ENCODE results near the gene MS4A10.
"Not testable (repeated sequence)": the region's sequence is repeated elsewhere in the genome, so short reads cannot be mapped to it uniquely, and the experiment has no call there.

The MS4A10 gene

DNA sequence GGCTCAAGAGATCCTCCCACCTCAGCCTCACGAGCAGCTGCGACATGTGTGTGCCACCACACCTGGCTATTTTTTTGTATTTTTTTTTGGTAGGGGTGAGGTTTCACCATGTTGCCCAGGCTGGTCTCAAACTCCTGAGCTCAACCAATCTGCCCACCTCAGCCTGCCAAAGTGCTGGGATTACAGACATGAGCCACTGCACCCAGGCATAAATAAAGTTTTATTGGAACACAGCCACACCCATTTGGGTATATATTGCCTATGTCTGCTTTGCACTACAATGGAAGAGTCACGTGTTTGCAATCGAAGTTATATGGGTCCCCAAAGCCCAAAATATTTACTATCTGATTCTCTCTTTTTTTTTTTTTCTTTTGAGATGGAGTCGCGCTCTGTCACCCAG is 30.2 kb upstream of the MS4A10 start:
- Histone ChIP-seq H3K27me3 (ENCODE audit: control insufficient read depth, insufficient read depth, low read length) (no peaks in the 10 kb centered on the region), H3K36me3 (ENCODE audit: control insufficient read depth, insufficient read depth, low read length) (no peaks in the 10 kb centered on the region), H3K27ac (ENCODE audit: low read depth, low read length) (no peak overlapping the region), H3K4me1 (ENCODE audit: control insufficient read depth, insufficient read depth, low read length) (no peaks in the 10 kb centered on the region), H3K4me3 (ENCODE audit: low read depth, low read length) (no peak overlapping the region), H3K9ac (ENCODE audit: low read depth, low read length) (no peak overlapping the region), H3K9me3 (ENCODE audit: control insufficient read depth, insufficient read depth, low read length) (no peaks in the 10 kb centered on the region)

DNA sequence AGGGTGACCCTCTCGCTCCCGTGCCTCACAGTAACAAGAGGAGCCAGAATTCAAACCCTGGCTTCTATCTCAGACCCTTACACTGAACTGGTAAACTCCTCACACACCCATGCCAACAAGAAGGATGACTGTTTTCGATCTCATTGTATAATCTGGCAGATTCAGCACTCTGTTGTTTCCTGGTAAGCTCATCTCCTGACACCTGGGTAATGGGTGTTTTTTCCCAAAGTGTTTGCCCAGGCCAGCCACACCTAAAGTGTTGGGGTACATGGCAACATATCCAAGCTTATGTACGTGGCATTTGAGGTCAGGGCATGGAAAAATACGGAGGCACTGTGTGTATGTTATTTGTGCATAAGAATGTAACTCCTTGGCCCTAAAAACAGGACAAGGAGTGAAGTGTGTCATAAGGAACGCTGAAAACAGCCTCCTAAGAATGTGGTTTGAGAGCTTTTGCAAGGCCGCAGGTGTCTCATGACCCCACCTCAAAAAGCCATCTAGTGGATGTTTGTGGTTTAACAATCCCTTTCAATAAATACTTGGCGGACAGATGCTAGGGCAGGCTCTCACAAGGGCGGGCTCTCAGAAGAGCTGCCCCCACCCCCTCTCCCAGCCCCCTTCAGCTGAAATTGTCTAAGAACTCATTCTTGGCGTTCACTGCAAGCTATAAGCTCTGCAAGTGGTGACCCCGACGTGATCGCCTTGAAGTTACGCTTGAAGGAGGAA is 28.7 kb upstream of the MS4A10 start, which contains the start of gene MS4A15:
MS4A15 (plus strand) TSS at position 561 of the 726 bp plus-strand sequence. CDS start 6,867 bp downstream, outside the sequence.
- Histone ChIP-seq H3K4me3 (ENCODE audit: low read depth, low read length) (no peak within 1 kb of the TSS), H3K36me3 (ENCODE audit: control insufficient read depth, insufficient read depth, low read length) (no peaks in the 10 kb centered on the region), H3K27ac (ENCODE audit: low read depth, low read length) (no peak within 1 kb of the TSS), H3K9me3 (ENCODE audit: control insufficient read depth, insufficient read depth, low read length) (no peaks in the 10 kb centered on the region), H3K4me1 (ENCODE audit: control insufficient read depth, insufficient read depth, low read length) (no peaks in the 10 kb centered on the region), H3K27me3 (ENCODE audit: control insufficient read depth, insufficient read depth, low read length) (no peaks in the 10 kb centered on the region), H3K9ac (ENCODE audit: low read depth, low read length) (no peak within 1 kb of the TSS)

- no peak overlapping the region for H3K4me3 ChIP-seq (ENCODE audit: low read depth, low read length)
- H3K36me3 ChIP-seq (ENCODE audit: control insufficient read depth, insufficient read depth, low read length): no peaks in the 10 kb centered on the region
- no peaks in the 10 kb centered on the region for H3K4me1 ChIP-seq (ENCODE audit: control insufficient read depth, insufficient read depth, low read length)
- H3K9ac ChIP-seq (ENCODE audit: low read depth, low read length): no peak overlapping the region
- H3K27ac ChIP-seq (ENCODE audit: low read depth, low read length): no peak overlapping the region
- H3K9me3 ChIP-seq (ENCODE audit: control insufficient read depth, insufficient read depth, low read length): no peaks in the 10 kb centered on the region
- no peaks in the 10 kb centered on the region for H3K27me3 ChIP-seq (ENCODE audit: control insufficient read depth, insufficient read depth, low read length)
These were observed 27.8 kb upstream of the MS4A10 start for GRCh38 chr11:60757231-60757800.

GRCh38 chr11:60758671-60759070 is 26.5 kb upstream of the MS4A10 start:
- not testable (repeated sequence) for H3K4me1 ChIP-seq (ENCODE audit: control insufficient read depth, insufficient read depth, low read length); H3K9ac ChIP-seq (ENCODE audit: low read depth, low read length); H3K27ac ChIP-seq (ENCODE audit: low read depth, low read length); H3K4me3 ChIP-seq (ENCODE audit: low read depth, low read length); H3K27me3 ChIP-seq (ENCODE audit: control insufficient read depth, insufficient read depth, low read length); H3K36me3 ChIP-seq (ENCODE audit: control insufficient read depth, insufficient read depth, low read length); H3K9me3 ChIP-seq (ENCODE audit: control insufficient read depth, insufficient read depth, low read length)

DNA sequence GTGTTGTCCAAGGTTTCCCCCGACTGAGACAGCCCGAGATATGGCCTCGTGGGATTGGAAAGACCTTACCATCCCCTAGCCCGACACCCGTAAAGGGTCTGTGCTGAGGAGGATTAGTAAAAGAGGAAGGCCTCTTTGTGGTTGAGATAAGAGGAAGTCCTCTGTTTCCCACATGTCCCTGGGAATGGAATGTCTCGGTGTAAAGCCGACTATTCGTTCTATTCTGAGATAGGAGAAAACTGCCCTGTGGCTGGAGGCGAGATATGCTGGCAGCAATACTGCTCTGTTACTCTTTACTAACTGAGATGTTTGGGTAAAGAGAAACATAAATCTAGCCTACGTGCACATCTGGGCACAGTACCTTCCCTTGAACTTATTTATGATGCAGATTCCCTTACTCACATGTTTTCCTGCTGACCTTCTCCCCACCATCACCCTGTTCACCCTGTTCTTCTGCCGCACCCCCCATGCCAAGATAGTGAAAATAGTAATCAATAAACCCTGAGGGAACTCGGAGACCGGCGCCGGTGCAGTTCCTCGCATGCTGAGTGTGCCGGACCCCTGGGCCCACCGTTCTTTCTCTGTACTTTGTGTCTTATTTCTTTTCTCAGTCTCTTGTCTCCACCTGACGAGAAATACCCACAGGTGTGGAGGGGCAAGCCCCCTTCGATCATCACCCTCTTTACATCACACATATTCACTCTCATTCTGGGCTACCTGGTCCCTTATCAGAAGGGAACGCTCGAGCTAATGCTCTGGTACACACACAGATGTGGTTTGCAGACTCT is 25.5 kb upstream of the MS4A10 start:
- H3K9ac ChIP-seq (ENCODE audit: low read depth, low read length); H3K36me3 ChIP-seq (ENCODE audit: control insufficient read depth, insufficient read depth, low read length); H3K27me3 ChIP-seq (ENCODE audit: control insufficient read depth, insufficient read depth, low read length); H3K9me3 ChIP-seq (ENCODE audit: control insufficient read depth, insufficient read depth, low read length); H3K27ac ChIP-seq (ENCODE audit: low read depth, low read length); H3K4me3 ChIP-seq (ENCODE audit: low read depth, low read length); H3K4me1 ChIP-seq (ENCODE audit: control insufficient read depth, insufficient read depth, low read length): not testable (repeated sequence)

- Histone ChIP-seq H3K27me3 (ENCODE audit: control insufficient read depth, insufficient read depth, low read length) (no peaks in the 10 kb centered on the region), H3K4me1 (ENCODE audit: control insufficient read depth, insufficient read depth, low read length) (no peaks in the 10 kb centered on the region; the same call in 1 of the 2 replicates), H3K9me3 (ENCODE audit: control insufficient read depth, insufficient read depth, low read length) (no peaks in the 10 kb centered on the region; the same call in 1 of the 2 replicates), H3K36me3 (ENCODE audit: control insufficient read depth, insufficient read depth, low read length) (no peaks in the 10 kb centered on the region), H3K4me3 (ENCODE audit: low read depth, low read length) (no peak overlapping the region), H3K27ac (ENCODE audit: low read depth, low read length) (no peak overlapping the region), H3K9ac (ENCODE audit: low read depth, low read length) (no peak overlapping the region)
These were observed 23.5 kb upstream of the MS4A10 start for GRCh38 chr11:60761436-60762190.

GRCh38 chr11:60762851-60763691 is 22.1 kb upstream of the MS4A10 start:
- no peak overlapping the region for H3K27ac ChIP-seq (ENCODE audit: low read depth, low read length)
- peaks cover 2% of the 10 kb centered on the region; the same call in 1 of the 2 replicates for H3K27me3 ChIP-seq (ENCODE audit: control insufficient read depth, insufficient read depth, low read length)
- H3K4me3 ChIP-seq (ENCODE audit: low read depth, low read length): no peak overlapping the region
- H3K36me3 ChIP-seq (ENCODE audit: control insufficient read depth, insufficient read depth, low read length): no peaks in the 10 kb centered on the region
- H3K9ac ChIP-seq (ENCODE audit: low read depth, low read length): no peak overlapping the region
- H3K9me3 ChIP-seq (ENCODE audit: control insufficient read depth, insufficient read depth, low read length): no peaks in the 10 kb centered on the region; the same call in 1 of the 2 replicates
- no peaks in the 10 kb centered on the region; the same call in 1 of the 2 replicates for H3K4me1 ChIP-seq (ENCODE audit: control insufficient read depth, insufficient read depth, low read length)

GRCh38 chr11:60763692-60764369 is 21.3 kb upstream of the MS4A10 start:
- H3K27ac ChIP-seq (ENCODE audit: low read depth, low read length): no peak overlapping the region
- no peaks in the 10 kb centered on the region for H3K36me3 ChIP-seq (ENCODE audit: control insufficient read depth, insufficient read depth, low read length)
- no peaks in the 10 kb centered on the region; the same call in 1 of the 2 replicates for H3K4me1 ChIP-seq (ENCODE audit: control insufficient read depth, insufficient read depth, low read length)
- no peaks in the 10 kb centered on the region; the same call in 1 of the 2 replicates for H3K9me3 ChIP-seq (ENCODE audit: control insufficient read depth, insufficient read depth, low read length)
- H3K9ac ChIP-seq (ENCODE audit: low read depth, low read length): no peak overlapping the region
- H3K4me3 ChIP-seq (ENCODE audit: low read depth, low read length): no peak overlapping the region
- H3K27me3 ChIP-seq (ENCODE audit: control insufficient read depth, insufficient read depth, low read length): peaks cover 4% of the 10 kb centered on the region; the same call in 1 of the 2 replicates

DNA sequence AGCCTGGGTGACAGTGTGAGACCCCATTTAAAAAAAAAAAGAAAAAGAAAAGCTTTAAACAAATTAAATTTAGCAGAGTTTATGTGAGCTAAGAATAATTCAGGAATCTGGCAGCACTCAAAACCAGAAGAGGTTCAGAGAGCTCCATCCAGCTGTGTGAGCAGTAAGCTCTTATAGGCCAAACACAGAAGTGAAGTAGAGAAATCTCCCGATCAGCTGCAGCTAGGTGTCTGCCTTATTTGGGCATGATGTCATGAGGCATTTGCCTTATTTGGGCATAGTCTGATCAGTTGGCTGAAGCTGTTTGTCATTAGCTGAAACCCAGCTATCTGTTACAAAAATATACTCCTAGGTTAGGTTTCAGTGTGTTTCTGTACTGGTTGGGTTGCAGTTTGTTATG is 20.3 kb upstream of the MS4A10 start:
- Histone ChIP-seq H3K27ac (ENCODE audit: low read depth, low read length) (no peak overlapping the region), H3K9ac (ENCODE audit: low read depth, low read length) (no peak overlapping the region), H3K9me3 (ENCODE audit: control insufficient read depth, insufficient read depth, low read length) (no peaks in the 10 kb centered on the region; the same call in 1 of the 2 replicates), H3K4me3 (ENCODE audit: low read depth, low read length) (no peak overlapping the region), H3K4me1 (ENCODE audit: control insufficient read depth, insufficient read depth, low read length) (no peaks in the 10 kb centered on the region; the same call in 1 of the 2 replicates), H3K27me3 (ENCODE audit: control insufficient read depth, insufficient read depth, low read length) (peaks cover 4% of the 10 kb centered on the region; the same call in 1 of the 2 replicates), H3K36me3 (ENCODE audit: control insufficient read depth, insufficient read depth, low read length) (no peaks in the 10 kb centered on the region)
